H54 (cell line): ENCODE data around the gene DRD2.
A peak's percentile ranks its signal among the peaks of the same experiment; 100 is the strongest.
"Not testable (repeated sequence)": the region's sequence is repeated elsewhere in the genome, so short reads cannot be mapped to it uniquely, and the experiment has no call there.

ENCODE experiments used
- DNase-seq: peaks from one replicate; pipeline ENCODE4 v3.0.0; 2011; ENCODE audit warnings: low spot score, mixed read lengths; ENCODE audit not compliant: insufficient read length
- FAIRE-seq: peaks from 3 replicates; lab custom pipeline; 2011; peaks lifted over from hg19 to GRCh38; lab: Jason Lieb, UNC
- POLR2A ChIP-seq: IDR thresholded peaks from 2 replicates; pipeline ENCODE4 v1.6.1; 2011; ENCODE audit warnings: low read depth, mild to moderate bottlenecking, low read length

The DRD2 gene

DNA sequence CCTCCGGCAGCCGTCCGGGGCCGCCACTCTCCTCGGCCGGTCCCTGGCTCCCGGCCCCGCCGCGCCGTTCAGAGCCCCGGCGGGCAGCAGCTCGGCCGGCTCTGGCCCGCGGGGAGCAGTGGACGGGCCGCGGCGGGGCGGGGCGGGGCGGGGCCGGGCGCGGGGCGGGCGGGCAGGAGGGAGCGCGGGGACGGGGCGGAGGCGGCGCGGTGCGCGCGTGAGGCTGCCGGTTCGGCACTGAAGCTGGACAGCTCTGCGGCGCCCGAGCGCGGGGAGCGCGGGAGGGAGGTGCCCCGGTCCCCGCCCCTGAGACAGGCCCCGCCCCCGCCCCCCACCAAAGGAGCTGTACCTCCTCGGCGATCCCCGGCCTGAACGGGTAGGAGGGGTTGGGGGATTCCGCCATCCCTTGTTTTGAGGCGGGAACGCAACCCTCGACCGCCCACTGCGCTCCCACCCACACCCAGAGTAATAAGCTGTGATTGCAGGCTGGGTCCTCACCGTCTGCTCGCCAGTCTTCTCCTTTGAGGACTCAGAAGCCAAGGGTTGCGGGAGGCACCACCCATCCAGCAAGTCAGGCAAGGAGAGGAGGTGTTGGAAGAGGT, at the start of gene DRD2:
Gene DRD2 (minus strand): TSS at position 239 of the 602 bp plus-strand sequence. CDS start 50,747 bp downstream, outside the sequence.
- FAIRE-seq (no peak), DNase-seq (no peak)
- no peak for TF ChIP-seq POLR2A

DNA sequence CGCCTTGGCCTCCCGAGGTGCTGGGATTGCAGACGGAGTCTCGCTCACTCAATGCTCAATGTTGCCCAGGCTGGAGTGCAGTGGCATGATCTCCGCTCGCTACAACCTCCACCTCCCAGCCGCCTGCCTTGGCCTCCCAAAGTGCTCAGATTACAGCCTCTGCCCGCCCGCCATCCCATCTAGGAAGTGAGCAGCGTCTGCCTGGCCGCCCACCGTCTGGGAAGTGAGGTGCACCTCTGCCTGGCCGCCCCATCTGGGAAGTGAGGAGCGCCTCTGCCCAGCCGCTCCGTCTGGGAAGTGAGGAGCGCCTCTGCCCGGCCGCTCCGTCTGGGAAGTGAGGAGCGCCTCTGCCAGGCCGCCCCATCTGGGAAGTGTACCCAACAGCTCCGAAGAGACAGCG, 48.7 kb upstream of the DRD2 start:
- not testable (repeated sequence) for DNase-seq, FAIRE-seq

DNA sequence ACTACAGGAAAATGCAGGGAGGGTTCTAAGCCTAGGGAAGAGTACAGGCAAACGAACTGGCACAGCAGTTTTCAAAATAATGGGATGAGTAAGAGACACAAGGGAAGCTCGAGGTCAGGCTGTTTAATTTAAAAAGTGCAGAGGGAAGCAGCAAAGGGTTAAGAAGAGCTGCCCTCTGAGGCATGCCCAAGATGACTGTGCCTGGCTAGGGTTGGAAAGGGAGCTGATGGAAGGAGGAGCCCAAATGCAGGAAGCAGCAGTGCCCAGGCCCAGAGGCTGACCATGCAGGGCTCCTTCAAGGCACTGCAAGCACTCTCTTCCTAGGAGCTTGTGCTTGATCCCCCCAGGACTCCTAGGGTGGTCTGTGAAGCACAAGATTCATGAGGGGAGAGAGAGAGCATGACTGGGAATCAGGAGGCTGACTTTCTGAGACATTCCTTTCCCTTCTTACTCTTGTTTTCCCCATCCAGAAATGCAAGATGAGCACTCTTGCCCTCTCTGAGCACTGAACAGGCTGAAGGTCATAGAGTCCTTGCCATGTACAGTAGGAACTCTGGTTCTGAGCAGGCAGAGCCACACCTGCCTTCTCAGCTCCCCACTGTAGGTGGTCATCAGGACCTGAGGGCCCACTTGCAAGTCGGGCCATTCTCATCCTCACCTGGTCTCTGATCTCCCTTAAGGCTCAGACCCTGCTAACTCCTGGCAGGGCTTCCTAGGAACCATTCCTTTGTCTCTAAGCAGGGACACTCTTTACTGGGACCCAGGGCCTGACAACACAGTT, 46.7 kb upstream of the DRD2 start:
- no peak for TF ChIP-seq POLR2A
- peak; percentile 58 for FAIRE-seq

DNA sequence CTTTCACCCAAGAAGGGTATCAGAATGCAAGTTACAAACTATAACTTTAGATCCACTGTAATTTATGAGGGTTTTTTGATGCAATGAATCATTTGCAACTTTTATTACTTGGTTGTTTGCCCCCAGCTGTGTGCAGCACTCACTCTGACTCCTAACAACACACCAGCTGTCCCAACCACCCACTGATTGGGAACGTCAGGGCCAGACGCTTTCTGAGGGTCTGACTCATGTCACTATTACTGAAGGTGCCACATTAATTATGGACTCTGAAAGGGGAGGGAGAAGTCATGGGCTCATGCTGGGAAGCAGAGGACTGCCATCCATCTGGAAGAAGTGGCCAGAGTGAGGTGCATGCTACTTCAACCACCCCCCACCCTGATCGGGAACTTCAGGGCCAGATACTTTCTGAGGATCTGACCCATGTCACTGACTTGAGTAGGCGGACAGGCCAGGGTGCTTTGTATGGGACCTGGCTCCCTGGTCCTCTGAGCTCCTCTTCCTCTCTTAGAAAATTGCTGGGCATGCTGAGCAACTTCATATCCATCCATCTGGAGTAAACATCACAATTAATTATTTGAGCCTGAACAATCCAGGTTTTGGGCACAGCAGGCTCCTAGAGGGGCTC, 44.9 kb upstream of the DRD2 start:
- no peak for TF ChIP-seq POLR2A
- no peak for DNase-seq
- FAIRE-seq = no peak

More for the DNA sequence above, 46.7 kb upstream of the DRD2 start:
- DNase-seq = peak; percentile 15

DNA sequence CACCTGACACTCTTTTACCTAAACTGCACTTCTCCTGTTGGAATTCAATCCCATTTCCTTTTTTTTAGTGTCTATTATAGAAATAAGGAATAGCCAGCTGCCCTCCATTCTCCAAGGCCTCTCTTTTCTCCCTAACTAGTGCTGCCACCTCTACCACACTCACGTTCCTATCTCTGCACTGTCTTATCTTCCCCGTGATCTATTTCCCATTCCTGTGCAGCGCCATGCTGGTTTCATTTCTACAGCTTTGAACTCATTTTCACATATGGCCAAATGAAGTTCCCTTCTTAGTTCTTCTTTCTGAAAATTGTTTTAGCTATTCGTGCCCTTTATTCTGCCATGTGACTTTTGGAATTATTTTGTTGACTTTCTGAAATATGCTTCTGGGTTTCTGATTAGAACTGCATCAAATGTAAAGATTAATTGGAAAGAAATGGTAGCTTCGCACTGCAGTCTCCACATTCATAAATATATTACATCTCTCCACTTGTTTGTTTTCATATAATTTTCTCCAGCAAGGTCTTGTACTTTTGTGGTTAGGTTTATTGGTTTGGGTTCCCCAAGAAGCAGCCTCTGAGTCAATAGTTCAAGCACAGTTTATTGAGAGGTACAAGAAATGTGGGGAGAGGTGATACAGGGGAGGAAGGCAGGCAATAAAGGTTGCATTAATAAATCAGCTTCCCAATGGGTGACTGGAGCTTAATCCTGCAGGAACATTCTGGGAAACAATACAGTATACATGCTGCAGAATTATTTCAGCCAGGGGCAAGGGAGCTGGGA, 43.7 kb upstream of the DRD2 start:
- DNase-seq = no peak
- TF ChIP-seq POLR2A = no peak
- FAIRE-seq = no peak

DNA sequence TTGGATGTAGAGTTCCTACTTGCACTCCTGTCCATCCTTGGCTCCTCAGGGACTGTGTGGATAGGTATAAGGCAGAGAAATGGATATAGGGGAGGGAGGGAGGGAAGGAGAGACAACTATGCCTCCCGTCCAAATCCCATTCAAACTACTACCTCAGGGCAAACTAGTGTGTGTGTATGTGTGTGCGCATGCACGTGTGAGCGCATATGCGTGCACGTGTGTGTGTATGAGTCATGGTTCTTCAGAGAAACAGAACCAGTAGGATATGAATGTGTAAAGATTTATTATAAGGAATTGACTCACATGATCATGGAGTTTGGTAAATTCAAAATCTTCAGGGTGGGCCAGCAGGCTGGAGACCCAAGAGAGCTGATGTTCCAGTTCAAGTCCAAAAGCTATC, 42.2 kb upstream of the DRD2 start:
- DNase-seq (no peak), FAIRE-seq (no peak)
- TF ChIP-seq POLR2A = no peak

DNA sequence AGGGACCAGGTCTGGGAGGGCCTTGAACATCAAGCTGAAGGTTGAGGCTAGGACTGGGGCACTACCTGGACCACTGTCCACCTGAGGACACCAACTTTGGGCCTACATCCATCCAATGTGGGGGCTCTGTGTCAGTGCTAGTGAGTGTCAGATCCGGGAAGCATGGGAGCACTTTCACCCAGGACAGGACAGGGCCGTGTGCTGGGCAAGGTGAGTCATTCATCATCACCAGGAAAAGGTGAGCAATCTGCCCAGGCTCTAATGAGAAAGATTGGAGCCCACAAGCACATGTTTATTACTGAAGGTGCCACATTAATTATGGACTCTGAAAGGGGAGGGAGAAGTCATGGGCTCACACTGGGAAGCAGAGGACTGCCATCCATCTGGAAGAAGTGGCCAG, 39.7 kb upstream of the DRD2 start:
- no peak for DNase-seq
- no peak for TF ChIP-seq POLR2A
- FAIRE-seq = no peak

DNA sequence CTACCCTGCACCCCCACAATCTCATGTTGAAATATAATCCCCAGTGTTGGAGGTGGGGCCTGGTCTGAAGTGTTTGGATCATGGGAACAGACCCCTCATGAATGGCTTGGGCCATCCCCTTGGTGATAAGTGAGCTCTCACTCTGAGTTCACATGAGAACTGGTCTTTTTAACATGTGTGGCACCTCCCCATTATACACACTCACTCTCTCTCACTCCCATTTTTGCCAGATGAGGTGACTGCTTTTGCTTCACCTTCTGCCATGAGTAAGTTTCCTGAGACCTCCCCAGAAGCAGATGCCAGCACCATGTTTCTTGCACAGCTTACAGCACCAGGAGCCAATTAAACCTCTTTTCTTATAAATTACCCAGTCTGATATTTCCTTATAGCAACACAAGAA, 32.1 kb upstream of the DRD2 start:
- no peak for TF ChIP-seq POLR2A
- FAIRE-seq = no peak

DNA sequence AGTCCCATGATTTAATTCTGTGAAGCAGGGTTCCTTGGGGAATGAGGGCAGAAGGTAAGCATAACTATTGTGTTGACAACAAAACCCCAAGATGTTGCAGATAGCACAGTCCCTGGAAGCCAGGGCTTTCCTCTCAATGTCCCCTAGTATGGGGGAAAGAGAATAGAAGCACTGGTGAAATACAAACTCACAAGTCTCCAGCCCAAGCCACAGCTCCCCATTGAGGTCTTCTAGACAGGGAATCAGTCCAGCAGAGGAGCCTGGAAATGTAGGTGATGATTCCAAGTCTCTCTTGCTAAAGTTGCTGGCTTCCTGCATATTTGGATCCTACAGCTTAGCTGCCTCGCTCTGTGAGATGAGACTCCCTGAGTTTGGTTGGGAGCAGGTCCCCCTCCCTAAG, 31.7 kb upstream of the DRD2 start:
- TF ChIP-seq POLR2A = no peak
- FAIRE-seq = no peak
- no peak for DNase-seq

More for the DNA sequence above, 32.1 kb upstream of the DRD2 start:
- no peak for DNase-seq

DNA sequence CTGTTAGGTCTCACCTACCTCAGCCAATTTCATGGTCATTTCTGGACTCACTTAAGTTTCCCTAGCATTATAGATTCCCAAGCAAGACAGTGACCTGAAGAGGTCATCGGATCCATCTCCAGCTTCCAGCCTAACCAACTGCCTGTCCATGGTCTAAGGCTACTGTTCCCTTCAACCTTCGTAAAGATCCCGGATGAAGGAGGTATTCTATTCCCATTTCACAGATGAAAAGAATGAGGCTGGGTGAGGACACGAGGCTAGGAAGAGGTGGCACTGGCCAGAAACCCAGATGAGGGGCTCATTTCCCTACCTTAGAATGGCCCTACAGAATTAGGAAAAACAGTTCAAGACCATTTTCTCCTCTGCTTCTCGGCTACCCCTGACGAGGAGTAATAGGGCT, 31.3 kb upstream of the DRD2 start:
- FAIRE-seq (no peak), DNase-seq (no peak)
- no peak for TF ChIP-seq POLR2A

DNA sequence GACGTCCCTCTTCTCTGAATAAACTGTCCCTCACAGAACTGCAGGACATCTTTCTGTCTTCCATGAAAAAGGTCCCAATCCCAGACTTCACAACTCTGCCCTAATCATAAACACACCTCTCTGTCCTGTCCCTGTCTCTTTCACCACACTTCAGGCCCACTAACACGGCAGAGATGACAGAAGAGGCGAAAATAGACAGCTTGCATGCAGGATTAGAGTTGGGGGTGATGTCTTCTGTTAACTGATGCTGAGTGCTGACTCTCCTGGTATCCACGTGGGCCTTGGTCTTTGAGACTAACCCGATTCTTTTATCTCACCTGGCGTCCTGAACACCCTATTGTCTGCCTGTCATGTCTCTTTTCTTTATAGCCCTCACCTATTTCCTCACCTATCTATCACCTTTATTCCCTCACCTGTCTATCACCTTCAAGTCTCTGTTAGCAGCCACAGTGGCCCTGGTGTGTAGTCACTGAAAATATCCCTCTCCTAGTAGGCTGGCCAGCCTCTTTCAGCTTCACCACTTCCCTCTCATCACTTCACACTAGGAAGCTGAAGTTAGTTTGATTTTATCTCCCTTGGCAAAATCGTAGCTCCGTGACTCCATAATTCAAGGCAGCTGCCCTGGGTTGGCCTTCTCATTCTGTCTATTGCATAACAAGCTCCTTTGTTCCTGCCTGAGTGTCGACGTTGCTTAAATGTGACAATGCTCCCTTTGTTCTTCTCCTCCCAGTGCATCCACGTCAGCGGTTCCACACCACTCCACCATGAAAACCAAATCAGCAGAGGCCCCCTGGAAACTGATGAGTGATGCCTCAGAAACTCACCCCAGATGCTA, 30.6 kb upstream of the DRD2 start:
- DNase-seq (peak; percentile 49), FAIRE-seq (peak; percentile 92)
- TF ChIP-seq POLR2A = no peak

DNA sequence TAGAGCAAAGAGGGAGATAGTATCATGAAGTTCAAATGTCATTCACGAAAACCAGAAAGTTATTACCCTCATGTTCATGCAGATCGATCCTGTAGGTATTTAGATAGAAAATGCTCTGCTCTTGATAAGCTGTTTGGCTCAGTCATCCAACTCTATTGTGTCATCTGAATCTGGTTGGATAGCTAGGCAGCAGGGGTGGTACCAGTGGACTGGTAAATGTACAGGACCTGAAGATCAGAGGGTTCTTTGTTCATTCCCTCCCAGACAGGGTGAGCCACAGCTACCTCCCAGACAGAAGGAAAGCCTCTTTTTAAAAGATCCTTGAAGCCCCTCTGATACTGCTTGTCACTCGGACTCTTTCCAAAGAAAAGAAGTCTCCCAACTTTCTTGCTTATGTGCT, 29.8 kb upstream of the DRD2 start:
- peak; percentile 45 for FAIRE-seq
- DNase-seq = no peak
- no peak for TF ChIP-seq POLR2A

DNA sequence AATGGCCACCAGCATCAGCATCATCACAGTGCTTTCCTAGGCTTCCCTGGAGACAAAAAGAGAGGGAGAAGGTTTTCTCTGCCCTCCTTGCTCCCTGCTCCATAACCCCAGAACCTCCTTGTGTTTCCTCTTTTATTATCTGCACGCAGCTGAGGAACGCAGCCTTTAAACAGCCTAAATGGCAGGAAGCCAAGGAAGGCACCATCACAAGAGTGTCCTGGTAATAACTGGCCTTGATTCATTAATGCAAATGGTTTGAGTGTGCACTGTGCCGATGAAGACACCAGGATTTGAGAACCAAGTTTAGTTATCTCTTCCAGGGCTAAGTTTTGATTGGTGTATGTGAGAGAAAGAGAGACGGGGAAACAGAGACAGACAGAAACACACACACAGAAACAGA, 29.4 kb upstream of the DRD2 start:
- TF ChIP-seq POLR2A = no peak
- FAIRE-seq (no peak), DNase-seq (no peak)
